Suppressor macrophage (primary cell): ENCODE data around the gene TYMS.
A peak's percentile ranks its signal among the peaks of the same experiment; 100 is the strongest.

Experiments
- DNase-seq, 4 experiments: peaks; one replicate each; pipeline ENCODE4 v3.0.0-alpha.2; 2020 to 2022

The TYMS gene

GRCh38 chr18:712401-713134 lies 55.1 kb downstream of the TYMS start, which contains the start of gene ENOSF1:
Gene ENOSF1, minus strand, starts transcription at chr18:712630. Its CDS starts 43 bp downstream, at chr18:712587.
- peak; percentile 92 to 97 (median 94) for DNase-seq

GRCh38 chr18:713135-713490 lies 55.7 kb downstream of the TYMS start:
- DNase-seq: no peak

GRCh38 chr18:715626-716025 lies 58.2 kb downstream of the TYMS start:
- no peak for DNase-seq

GRCh38 chr18:717003-717402 lies 59.5 kb downstream of the TYMS start:
- no peak for DNase-seq
